GM03348 (cell line): Measurements from ENCODE around the gene MRPL2.
"Not testable (repeated sequence)": the region's sequence is repeated elsewhere in the genome, so short reads cannot be mapped to it uniquely, and the experiment has no call there.

Source experiments
- DNase-seq: peaks from one replicate; pipeline ENCODE4 v3.0.0; 2012; ENCODE audit warnings: low spot score

MRPL2 gene

DNA sequence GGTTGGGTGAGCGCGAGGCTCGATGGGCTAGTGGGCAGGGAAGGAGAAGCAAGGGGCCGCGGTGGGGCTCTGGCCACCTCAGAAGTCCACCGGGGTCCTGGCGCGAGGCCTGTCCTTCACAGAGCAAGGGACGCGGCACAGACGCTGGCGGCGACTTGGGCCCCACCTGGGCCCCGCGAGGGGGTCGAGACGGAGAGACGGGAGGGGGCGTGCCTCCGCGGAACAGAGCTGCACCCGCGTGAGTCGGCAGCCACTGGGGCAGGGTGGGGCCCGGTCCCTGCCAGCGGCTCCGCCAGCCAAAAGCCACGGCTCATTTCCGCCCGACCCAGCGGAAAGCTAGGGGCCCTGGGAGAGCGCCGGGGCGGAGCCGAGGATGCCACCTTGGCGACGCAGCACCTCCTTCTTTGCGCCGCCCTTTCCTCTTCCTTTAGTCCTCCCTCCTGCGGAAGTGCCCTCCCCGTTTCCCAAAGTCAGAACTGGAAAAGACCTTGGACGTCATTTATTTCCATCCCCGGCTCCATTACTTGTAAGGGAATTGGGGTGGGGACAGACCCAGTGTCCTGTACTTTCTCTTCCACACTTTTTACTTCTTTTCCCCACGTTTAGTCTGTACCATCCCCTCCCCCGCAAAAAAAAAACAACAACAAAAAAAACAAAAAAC is 5.6 kb downstream of the MRPL2 start, which contains the start of gene CUL7:
Gene CUL7 (minus strand): TSS at position 307 of the 661 bp plus-strand sequence. CDS start 1,063 bp downstream, outside the sequence.
- peak; percentile 99 for DNase-seq

DNA sequence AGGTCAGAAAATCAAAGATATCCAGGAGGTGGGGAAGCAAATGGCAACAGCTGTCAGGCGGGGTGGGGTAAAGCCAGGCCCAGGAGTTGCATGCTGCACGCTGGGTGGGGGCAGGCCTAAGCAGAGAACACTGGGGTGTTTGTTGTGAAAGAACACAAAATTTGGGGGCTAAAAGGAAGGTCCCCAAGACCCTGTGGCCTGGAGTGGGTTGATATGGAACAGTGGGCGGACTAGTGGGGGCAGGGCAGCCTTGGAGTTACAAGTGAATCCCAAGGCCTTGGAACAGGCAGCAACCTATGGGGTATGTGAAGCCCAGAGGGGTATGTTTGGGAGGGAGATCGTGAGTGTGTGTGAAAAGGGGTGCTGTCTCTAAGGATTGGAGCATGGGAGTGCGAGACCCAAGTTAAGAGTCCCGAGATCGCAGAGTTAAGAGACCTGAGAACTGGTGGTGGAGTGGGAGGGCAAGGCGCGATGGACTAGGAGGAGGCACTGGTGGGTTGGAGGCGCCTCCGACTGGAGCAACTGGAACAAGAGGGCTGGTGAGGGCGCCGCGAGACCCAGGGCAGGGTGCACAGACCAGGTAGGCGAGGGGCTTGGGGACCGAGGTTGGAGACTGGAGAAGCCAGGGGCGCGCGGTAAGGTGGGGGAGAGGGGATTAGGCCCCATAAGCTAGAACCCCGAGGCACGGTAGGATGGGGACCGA is 6.2 kb downstream of the MRPL2 start:
- peak; percentile 53 for DNase-seq

DNA sequence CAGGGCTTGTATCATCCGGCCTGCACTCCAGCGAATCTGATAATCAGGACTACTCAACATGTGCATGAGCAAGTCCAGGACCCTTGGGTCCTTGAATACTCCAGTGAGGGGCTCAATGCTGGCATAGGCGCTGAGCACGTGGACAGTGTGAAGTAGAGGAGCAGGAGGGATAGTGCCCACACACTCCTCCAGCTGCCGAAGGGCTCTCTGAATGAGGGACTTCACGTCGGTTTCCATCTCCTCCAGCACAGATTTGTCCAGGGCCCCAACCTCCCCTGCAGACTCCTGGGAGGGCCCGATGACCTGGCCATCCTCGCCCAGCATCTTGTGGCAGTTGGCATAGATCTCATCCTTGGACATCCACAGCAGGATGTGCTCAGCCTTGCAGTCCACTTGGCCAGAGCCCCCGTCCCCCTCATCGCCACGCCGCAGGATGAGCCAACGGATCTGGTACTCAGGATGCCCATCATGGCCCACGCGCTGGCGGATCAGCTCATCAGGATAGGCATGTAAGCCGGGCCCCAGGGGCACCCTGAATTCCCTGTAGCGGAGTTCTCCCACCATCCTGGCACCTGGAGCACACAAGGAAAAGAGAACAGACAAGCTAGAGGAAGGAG is 6.9 kb downstream of the MRPL2 start:
- DNase-seq = no peak

DNA sequence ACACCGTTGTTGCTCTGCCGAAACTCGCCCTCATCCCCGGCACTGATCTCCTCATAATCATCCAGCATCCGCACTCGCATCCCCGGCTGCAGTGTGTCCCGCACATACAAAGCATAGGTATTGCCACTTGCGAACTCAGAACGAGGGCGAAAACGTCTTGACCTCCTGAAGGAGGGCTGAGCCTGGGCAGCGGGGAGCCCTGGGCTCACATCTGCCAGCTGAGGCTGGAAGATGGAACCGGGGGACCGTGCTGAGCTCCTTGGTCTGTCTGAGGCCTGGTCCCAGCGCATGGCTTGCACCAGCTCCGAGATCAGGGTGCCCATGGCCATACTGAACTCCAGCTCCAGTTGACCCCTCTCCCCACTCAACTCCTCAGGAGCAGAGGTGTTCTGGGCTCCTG is 8.3 kb downstream of the MRPL2 start:
- DNase-seq = no peak

- DNase-seq = no peak
These were observed 11.2 kb downstream of the MRPL2 start for GRCh38 chr6:43047998-43048397.

DNA sequence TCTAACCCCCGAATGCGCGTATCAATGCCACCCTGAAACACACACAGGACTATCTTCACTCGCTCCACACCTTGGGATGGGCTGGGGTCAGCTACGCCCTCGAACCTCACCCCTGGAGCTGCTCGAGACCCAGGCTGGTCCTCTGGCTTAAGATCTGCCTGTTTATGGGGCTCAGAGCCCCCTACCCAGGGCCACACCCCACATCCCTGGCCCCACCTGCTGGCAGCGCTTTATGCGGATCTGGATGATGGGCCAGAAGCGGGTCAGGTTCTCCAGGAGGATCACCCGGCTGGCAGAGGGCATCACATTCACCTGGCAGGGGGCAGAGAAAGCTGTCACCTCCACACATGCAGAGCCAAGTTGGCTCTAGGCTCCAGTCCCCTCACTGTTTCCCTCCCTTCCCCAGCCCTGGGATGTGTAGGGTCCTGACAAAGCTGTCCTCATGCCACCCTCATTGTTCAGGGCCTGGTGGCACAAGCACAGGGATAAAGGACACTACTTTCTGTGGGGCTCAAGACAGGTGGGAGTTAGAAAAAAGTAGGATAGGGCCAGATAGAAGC is 13.8 kb downstream of the MRPL2 start:
- DNase-seq = no peak

DNA sequence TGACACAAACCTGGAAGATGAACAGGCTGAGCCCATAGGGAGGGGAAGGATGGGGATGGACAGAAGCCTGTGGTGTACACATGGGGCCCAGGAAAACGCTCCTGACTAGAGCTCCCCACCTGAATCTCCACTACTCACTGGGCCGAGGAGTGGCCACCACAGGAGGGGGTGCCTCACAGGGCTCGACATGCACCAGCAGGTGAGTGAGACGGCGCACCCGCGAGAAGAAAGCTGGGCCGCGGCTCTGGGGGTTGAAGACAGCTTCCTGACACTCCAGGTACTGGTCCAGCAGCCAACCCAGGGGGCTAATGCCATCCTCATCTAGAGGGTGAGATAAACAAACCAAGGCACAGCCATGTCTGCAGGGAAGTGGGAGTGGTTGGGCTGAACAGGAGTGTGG is 15.9 kb downstream of the MRPL2 start:
- DNase-seq = no peak

- not testable (repeated sequence) for DNase-seq
These were observed 17.8 kb downstream of the MRPL2 start for GRCh38 chr6:43041475-43041874.

DNA sequence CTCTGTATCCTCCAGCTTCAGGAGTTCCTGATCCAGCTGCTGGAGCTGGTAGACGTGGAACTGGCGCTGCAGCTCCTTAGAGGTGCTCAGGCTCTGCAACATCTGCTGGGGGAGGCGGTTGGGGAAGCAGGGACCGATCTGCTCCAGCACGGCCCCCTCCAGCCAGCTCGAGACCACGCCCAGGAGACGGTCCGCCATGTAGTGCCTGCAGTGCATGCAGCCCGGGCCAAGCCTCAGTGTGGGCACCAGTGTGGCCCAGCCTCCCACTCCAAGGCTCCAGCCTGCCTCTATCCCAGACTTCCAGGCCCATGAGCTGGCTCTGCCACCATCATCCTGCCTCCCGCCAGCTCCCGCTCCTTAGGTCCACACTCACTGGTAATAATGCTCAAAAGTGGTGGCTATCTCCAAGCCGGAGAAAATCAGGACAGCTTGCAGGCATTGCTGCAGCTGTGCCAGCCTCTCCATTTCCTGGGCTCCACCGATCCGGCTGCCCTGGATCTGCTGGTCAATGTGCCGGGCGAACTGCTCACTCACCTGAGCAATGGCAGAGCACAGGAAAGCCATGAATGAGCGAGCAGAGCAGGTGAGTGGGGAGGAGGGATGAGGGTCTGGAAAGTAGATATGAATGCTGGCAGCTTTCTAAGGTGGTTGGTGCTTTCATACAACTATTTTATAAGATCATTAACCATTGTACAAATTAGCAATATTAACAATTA is 18.5 kb downstream of the MRPL2 start:
- no peak for DNase-seq

- DNase-seq = no peak
These were observed 20.5 kb downstream of the MRPL2 start for GRCh38 chr6:43038727-43039126.

DNA sequence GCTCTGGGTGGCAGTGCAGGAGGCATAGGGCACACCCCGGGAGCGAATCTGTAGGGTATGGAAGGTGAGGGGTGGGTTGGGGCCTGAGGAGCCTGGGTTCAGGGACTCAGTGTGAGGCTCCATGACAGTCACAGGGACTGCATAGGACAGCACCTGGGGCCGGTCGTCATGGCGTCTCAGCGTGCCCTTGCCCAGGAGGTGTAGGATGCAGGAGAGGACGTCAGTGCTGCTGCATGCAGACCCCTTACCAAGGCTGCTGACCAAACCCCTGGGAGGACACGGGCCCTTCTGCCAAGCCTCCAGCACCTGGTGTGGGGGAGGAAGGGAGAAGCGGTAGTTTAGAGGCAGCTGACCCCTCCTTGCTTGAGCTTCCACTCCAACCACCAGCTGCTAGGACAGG is 21.5 kb downstream of the MRPL2 start:
- no peak for DNase-seq

DNA sequence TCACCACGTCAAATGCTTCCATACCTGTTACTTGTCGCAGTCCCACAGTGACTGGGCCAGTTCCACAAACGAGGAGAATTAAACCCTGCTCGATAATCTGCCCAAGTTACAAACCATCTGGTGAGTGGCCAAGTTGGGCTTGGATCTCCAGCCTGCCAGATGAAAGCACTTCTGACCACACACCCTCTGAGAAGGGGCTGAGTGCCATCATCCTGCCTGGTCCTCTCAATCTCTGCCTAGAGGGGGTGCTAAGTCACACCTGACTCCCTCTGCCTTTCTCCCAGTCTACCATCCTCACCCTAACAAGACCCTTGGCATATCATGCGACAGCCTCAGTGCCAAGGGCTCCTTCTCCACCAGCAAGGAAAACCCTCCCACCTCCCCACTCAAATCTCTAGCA is 22.0 kb downstream of the MRPL2 start:
- DNase-seq = no peak

DNA sequence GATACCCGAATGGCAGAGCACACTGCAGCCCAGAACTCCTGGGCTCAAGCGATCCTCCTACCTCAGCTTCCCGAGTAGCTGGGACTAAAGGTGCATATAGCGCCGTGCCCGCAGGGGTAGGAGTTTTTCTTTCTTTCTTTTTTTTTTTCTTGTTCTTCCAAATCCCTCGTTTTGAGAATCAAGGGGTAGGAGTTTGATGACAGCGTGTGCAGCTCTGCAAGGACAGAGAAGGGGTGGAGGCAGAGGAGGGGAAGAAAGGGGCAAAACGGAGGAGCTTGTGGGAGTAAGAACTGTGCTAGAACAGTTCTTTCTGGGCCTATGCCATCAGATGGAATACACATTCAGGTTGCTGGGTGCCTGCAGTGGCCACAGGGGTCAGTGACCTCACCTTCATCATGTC is 22.5 kb downstream of the MRPL2 start:
- DNase-seq = no peak

DNA sequence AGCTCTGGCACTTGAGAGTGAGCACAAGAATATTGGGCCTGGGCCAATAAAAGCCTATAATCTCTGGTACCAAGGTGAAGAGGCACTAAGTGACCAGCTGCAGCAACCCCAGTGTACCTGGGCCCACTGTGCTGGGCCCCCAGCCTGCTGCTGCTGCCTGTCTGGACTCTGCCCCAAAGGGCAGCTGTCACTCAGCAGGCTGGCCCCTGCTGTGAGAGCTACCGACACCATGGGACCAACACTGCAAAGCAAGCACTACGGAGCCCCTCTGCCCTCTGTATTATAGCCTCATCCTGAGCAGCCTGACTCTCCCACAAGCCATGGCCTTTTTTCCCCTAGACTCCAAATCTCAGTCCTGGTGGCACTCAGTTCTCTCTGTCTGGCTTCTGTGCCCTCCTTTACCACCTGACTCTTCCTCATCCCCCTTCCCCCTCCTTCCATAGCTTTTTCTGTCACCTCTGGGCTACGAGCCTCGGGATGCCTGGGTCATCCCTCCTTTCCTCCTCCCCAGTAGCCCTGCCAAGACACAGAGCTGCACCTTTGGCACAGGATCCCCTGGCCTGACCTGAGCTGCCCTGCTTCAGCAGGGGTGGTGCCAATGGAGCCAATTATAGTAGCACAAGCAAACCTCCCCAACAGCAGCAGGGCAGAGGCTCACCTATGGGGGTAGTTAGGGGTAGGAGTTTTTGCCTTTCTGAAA is 23.6 kb downstream of the MRPL2 start:
- no peak for DNase-seq

DNA sequence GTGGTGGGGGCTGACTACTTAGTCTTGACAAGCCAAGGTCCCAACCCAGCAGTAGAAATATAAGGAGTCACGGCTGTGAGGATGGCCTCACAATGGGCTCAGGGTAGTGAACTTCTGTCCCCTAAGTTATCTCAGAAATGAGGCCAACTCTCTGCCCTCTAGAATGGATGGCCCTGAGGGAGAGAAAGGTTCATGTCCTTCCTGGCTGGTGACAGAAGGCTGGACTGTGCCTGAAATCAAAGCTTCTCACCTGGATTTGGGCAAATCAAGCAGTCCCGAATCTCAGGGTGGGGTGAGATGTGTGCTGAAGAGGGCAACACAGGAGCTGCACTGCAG is 25.1 kb downstream of the MRPL2 start:
- DNase-seq = no peak

DNA sequence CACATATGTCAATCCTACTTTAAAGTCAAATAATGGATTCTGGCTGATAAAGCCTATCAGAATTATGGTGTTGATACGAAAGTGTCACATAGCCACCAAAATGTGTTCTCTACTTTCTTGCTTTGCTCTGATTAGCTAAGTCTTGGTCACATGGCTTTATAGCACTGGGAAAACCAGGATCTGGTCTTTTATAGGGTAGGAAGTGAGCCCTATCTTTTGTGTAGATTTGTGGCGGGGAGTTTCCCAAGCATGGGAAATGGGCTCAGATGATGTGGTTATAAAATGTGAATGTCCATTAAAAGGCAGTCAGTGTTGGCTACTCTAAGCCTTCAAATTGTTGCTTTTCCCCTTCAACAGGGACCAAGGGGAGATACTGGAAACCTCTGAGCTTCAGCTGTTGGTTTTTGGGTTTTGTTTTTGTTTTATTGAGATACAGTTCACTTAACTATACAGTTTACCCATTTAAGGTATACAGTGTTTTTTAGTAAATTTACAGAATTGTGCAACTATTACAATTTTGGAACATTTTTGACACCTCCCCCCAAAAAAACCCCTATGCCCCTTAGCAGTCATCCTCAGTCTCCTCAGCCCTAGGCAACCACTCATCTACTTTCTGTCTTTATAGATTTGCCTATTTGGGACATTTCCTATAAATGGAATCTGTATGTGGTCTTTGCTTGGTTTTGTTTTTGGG is 25.6 kb downstream of the MRPL2 start:
- DNase-seq = no peak

DNA sequence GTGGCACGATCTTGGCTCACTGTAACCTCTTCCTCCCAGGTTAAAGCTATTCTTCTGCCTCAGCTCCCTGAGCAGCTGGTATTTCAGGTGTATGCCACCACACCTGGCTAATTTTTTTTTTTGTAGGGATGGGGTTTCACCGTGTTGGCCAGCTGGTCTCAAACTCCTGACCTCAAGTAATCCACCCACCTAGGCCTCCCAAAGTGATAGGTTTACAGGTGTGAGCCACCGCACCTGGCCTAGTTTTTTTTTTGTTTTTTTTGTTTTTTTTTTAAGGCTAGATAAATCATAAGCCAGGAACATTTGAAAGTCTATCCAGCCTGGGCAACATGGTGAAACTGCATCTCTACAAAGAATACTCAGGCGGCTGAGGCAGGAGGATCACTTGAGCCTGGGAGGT is 26.9 kb downstream of the MRPL2 start:
- no peak for DNase-seq

GRCh38 chr6:43029120-43029519 is 30.1 kb downstream of the MRPL2 start:
- DNase-seq = no peak

DNA sequence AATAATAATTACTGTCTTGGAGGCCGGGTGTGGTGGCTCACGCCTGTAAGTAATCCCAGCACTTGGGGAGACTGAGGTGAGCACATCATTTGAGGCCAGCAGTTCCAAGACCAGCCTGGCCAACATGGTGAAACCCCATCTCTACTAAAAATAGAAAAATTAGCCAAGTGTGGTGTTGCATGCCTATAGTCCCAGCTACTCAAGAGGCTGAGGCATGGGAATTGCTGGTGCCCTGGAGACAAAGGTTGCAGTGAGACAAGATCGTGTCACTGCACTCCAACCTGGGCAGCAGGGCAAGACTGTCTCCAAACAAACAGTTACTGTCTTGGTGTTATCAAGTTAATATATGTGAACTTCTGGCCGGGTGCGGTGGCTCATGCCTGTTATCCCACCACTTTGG is 32.9 kb downstream of the MRPL2 start:
- no peak for DNase-seq

GRCh38 chr6:43024436-43024835 is 34.8 kb downstream of the MRPL2 start:
- no peak for DNase-seq
